Astrocyte (in vitro differentiated cells and primary cell): Measurements from ENCODE around the gene ADARB2.

Experiments
- EZH2 ChIP-seq: IDR thresholded peaks from 2 replicates; pipeline ENCODE4 v1.6.1; 2012; ENCODE audit warnings: mild to moderate bottlenecking, low read length, inconsistent platforms; ENCODE audit not compliant: insufficient read depth
- TF ChIP-seq, protein P1 (sequence below): IDR thresholded peaks from 2 replicates; pipeline ENCODE4 v1.5.1; 2011; ENCODE audit warnings: low read depth, mild to moderate bottlenecking, inconsistent platforms, low read length, moderate library complexity; ENCODE audit not compliant: insufficient read depth

DNA sequence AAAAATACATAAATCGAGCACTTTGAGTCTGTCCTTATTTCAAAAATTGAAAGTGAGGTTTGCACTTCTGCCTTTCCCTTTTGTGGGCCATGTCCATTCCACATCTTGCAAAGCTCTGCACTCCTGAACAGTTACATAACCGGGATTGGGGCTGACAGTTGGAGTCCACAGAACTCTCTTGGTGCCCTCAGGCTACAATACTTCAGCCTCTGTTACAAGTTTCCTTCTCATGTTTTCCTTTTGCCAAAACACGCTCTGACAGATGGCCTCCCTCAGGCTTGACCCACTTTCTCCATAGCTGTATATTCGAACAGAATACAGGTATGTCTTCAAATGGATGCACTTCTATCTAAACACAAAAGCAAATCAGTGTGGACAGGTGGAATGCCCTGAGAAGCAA, 345.2 kb downstream of the ADARB2 start:
- TF ChIP-seq, protein P1, sequence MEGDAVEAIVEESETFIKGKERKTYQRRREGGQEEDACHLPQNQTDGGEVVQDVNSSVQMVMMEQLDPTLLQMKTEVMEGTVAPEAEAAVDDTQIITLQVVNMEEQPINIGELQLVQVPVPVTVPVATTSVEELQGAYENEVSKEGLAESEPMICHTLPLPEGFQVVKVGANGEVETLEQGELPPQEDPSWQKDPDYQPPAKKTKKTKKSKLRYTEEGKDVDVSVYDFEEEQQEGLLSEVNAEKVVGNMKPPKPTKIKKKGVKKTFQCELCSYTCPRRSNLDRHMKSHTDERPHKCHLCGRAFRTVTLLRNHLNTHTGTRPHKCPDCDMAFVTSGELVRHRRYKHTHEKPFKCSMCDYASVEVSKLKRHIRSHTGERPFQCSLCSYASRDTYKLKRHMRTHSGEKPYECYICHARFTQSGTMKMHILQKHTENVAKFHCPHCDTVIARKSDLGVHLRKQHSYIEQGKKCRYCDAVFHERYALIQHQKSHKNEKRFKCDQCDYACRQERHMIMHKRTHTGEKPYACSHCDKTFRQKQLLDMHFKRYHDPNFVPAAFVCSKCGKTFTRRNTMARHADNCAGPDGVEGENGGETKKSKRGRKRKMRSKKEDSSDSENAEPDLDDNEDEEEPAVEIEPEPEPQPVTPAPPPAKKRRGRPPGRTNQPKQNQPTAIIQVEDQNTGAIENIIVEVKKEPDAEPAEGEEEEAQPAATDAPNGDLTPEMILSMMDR = no peak
- TF ChIP-seq EZH2 = no peak
